Cardiac muscle cell (in vitro differentiated cells and primary cell): Measurements from ENCODE around the gene TMCO4. TPM values are rescaled to one million over a fixed set of nuclear protein-coding genes. Genes with fewer than 3 reads are reported as not detected.
A peak's percentile ranks its signal among the peaks of the same experiment; 100 is the strongest.

Experiments used
- DNase-seq, 2 donors: peaks; one replicate each; pipeline versions ENCODE4 v3.0.0 to v3.0.0-alpha.2; 2010 to 2017; ENCODE audit warnings: low read depth in 1 of 2, low spot score in 1 of 2
- H3K27ac ChIP-seq: fragments of 200-600 bp; sonication (generic); 2 replicates; pipeline ENCODE4 v1.5.1; 2016
- H3K27me3 ChIP-seq: fragments of 200-600 bp; sonication (generic); 2 replicates; pipeline ENCODE4 v1.6.0; 2016; ENCODE audit warnings: control low read depth
- H3K36me3 ChIP-seq: fragments of 200-600 bp; sonication (generic); 2 replicates; pipeline ENCODE4 v1.5.1; 2016; ENCODE audit warnings: control low read depth
- H3K4me1 ChIP-seq: fragments of 200-600 bp; sonication (generic); 2 replicates; pipeline ENCODE4 v1.8.1; 2017; ENCODE audit warnings: low read depth, mild to moderate bottlenecking, mixed run types
- H3K4me3 ChIP-seq: fragments of 200-600 bp; sonication (generic); 2 replicates; pipeline ENCODE4 v1.5.1; 2016; ENCODE audit warnings: mild to moderate bottlenecking
- H3K9me3 ChIP-seq: fragments of 200-600 bp; sonication (generic); 2 replicates; pipeline ENCODE4 v1.5.1; 2017; ENCODE audit warnings: low read depth, mild to moderate bottlenecking, control low read depth
- CTCF ChIP-seq: IDR thresholded peaks from 2 replicates; pipeline ENCODE4 v1.5.1; 2012; ENCODE audit warnings: low read depth, mild to moderate bottlenecking, low read length
- polyA plus RNA-seq: library from polyadenylated mRNA; unstranded; fragments of >200 nt; fragmentation: Nextera tagmentation; extraction: Ambion mirVana; gene quantifications from 2 replicates; pipeline ENCODE4 v1.2.1, GENCODE V29; 2016
- total RNA-seq: library from RNA; depleted of rRNA; stranded (reverse); fragments of >200 nt; gene quantifications from 2 replicates; pipeline ENCODE4 v1.2.3, GENCODE V29; 2016

The TMCO4 gene
- total and polyA plus RNA-seq, 2 experiments from 2014 or later, result 2.2 to 2.5 TPM

- H3K27me3 ChIP-seq, result no peaks in the 10 kb centered on the region
- no peaks in the 10 kb centered on the region for H3K9me3 ChIP-seq
- H3K36me3 ChIP-seq, result no peaks in the 10 kb centered on the region
- H3K4me3 ChIP-seq, result no peak overlapping the region
- no peaks in the 10 kb centered on the region for H3K4me1 ChIP-seq
- no peak overlapping the region for H3K27ac ChIP-seq
- DNase-seq, result peak; percentile 39 to 74
- TF ChIP-seq CTCF, result peak; percentile 75
Measured at GRCh38 chr1:19811206-19811851, 11.6 kb upstream of the TMCO4 start.

DNA sequence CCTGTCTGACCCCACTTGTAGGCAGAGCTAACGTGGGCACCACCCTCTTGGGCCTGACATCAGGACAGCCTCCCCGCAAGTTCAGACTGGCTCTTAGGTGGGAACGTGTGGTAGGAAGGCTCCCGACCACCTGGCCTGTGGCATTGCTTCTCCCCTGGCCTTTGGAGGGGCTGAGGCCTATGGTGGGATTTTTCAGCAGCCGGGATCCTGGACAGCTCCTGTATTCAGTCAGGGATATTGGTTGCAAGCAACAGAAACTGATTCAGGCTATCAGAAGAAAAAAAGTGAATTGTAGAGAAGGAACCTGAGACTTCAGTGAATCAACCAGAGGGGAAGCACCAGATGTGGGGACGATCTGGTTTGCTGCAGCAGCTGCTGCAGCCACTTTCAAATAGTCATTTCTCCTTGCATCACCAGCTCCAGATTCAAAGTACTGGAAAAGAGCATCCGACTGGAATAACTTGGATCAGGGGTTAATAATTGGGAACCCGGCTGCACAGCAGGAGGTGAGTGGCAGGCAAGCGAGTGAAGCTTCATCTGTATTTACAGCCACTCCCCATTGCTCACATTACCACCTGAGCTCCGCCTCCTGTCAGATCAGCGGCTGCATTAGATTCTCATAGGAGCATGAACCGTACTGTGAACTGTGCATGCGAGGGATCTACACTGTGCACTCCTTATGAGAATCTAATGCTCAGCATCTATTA, 9.5 kb upstream of the TMCO4 start:
- peak in 1 of 2 donors; percentile 49 for DNase-seq
- Histone ChIP-seq H3K27me3 (no peaks in the 10 kb centered on the region), H3K4me1 (no peaks in the 10 kb centered on the region), H3K4me3 (no peak overlapping the region), H3K9me3 (no peaks in the 10 kb centered on the region), H3K36me3 (no peaks in the 10 kb centered on the region), H3K27ac (no peak overlapping the region)
- TF ChIP-seq CTCF, result no peak

DNA sequence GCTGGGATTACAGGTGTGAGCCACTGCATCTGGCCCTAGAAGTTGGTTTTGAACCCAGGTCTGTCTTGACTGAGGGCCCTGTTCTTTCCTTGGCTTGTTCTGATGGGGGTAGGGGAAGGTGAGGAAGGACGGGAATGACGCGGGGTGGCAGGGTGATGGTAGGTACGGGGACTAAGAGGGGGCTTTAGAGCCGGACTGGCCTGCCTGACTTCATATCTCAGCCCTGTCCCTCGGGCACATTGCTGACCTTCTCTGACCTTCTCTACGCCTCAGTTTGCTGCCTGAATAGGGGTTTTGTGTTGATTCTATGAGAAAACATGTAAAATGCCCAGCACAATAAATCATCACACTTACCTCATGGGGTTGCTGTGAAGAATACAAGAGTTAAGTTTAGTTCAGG, 8.6 kb upstream of the TMCO4 start:
- Histone ChIP-seq H3K9me3 (no peaks in the 10 kb centered on the region), H3K36me3 (no peaks in the 10 kb centered on the region), H3K4me3 (no peak overlapping the region), H3K27me3 (no peaks in the 10 kb centered on the region), H3K4me1 (no peaks in the 10 kb centered on the region), H3K27ac (no peak overlapping the region)
- no peak for DNase-seq
- no peak for TF ChIP-seq CTCF

DNA sequence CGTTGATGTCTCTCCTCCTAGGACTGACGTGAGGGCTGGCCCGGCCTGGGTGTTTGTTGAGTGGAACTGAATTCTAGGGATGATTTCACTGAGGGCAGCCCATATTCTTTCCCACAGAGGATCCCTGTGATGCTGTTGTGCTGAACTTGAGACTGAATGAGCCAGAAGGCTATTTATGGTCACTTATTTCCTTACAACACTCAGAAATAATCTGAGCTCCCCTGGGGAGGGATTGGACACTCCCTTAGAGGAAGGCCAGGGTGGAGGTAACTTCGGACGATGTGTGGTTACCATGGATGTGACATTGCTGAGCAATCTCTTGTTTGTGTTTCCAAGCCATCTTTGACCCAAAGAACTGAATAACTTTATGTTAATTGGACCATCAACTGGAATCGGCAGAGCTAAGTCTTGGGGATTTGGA, 5.1 kb upstream of the TMCO4 start:
- H3K4me3 ChIP-seq, result no peak overlapping the region
- DNase-seq, result no peak
- TF ChIP-seq CTCF, result no peak

DNA sequence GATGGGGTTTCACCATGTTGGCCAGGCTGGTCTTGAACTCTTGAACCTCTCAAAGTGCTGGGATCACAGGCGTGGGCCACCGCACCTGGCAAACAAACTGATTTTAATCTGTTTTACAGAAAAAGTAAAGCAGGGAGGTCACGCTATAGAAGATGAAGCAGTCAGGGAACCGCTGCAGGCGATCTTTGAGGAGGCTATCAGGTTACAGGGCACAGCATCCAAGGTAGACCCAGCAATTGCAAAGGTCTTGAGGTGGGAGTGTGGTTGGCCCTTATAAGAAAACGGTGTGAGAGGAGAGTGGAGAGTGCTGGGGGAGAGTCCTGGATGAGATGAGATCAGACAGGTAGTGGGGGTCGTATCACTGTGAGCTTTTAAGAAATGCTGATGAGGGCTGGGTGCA, 2.6 kb upstream of the TMCO4 start:
- DNase-seq, result no peak

More for the DNA sequence above, 5.1 kb upstream of the TMCO4 start:
- Histone ChIP-seq H3K36me3 (no peaks in the 10 kb centered on the region), H3K4me1 (no peaks in the 10 kb centered on the region), H3K27me3 (peaks cover 28% of the 10 kb centered on the region), H3K27ac (no peak overlapping the region), H3K9me3 (no peaks in the 10 kb centered on the region)

More for the DNA sequence above, 2.6 kb upstream of the TMCO4 start:
- Histone ChIP-seq H3K36me3 (no peaks in the 10 kb centered on the region), H3K4me1 (no peaks in the 10 kb centered on the region), H3K27ac (no peak overlapping the region), H3K9me3 (no peaks in the 10 kb centered on the region), H3K27me3 (peaks cover 47% of the 10 kb centered on the region), H3K4me3 (no peak overlapping the region)
- TF ChIP-seq CTCF, result no peak
